ENCODE results near the gene MRPS6. TPM values are rescaled to one million over a fixed set of nuclear protein-coding genes. Genes with fewer than 3 reads are reported as not detected.

MRPS6 gene
- total and polyA plus RNA-seq, 2 of the 4 experiments (the other 2 are of a cell fraction): 7.5 to 35.1 TPM

GRCh38 chr21:34077888-34078287, 4.5 kb downstream of the MRPS6 start:
- no peak for ATAC-seq (ENCODE audit: low read depth)
- H3K9me1 ChIP-seq (ENCODE audit: insufficient read depth, low read length): no peaks in the 10 kb centered on the region
- no peak overlapping the region for H4K8ac ChIP-seq (ENCODE audit: low read depth in 2 of 2, low read length in 2 of 2)
- H3K14ac ChIP-seq (replicated peaks; ENCODE audit: low read depth, low read length): no peak overlapping the region
- no peak overlapping the region for H3K18ac ChIP-seq (ENCODE audit: low read depth, low read length)
- peaks cover 7% of the 10 kb centered on the region for H3K4me1 ChIP-seq (ENCODE audit: control insufficient read depth, insufficient read depth, low read length)
- no peak overlapping the region for H4K91ac ChIP-seq (ENCODE audit: insufficient read depth, low read depth, low read length)
- dilution Hi-C loops (cut with HindIII; ENCODE audit: low sequenced_read_pairs, unreplicated experiment): no loop called here
- no peak overlapping the region for H2AK9ac ChIP-seq (replicated peaks; ENCODE audit: low read depth, low read length, poor library complexity)
- no peak overlapping the region for H2AFZ ChIP-seq (replicated peaks; ENCODE audit: low read length, poor library complexity)
- no peak overlapping the region for H2BK15ac ChIP-seq (ENCODE audit: low read depth, low read length)
- no CpG with 5 or more reads among the region's 1 CpG for WGBS, 2 experiments (ENCODE audit: extremely low coverage in 2 of 2, insufficient read length in 1 of 2)
- H2BK20ac ChIP-seq (ENCODE audit: low read depth, low read length): no peak overlapping the region
- H2BK120ac ChIP-seq (ENCODE audit: low read depth, low read length): no peak overlapping the region
- H3K9me3 ChIP-seq (ENCODE audit: control insufficient read depth, insufficient read depth, low read length): no peaks in the 10 kb centered on the region
- ChIA-PET CTCF (interaction anchor here (0.7 kb wide), 1 partner anchor 154 kb away, joined by 3 read pairs; no protein-coding TSS in a partner anchor), POLR2A (ENCODE audit: unreplicated experiment) (no interaction called here)
- peaks cover 3% of the 10 kb centered on the region; the same call in 1 of the 2 replicates for H3K36me3 ChIP-seq (ENCODE audit: control insufficient read depth, insufficient read depth, low read length)
- peaks cover 41 to 66% of the 10 kb centered on the region in 2 experiments for H3K79me1 ChIP-seq (ENCODE audit: low read depth in 1 of 2, low read length in 2 of 2)
- H3K23ac ChIP-seq (ENCODE audit: low read depth, low read length): no peak overlapping the region
- no peaks in the 10 kb centered on the region for H3K27me3 ChIP-seq (ENCODE audit: control insufficient read depth, insufficient read depth, low read length)
- DNase-seq: no peak
- BruUV-seq (replicated peaks): no TSS peak
- H2BK5ac ChIP-seq (ENCODE audit: low read depth, low read length, poor library complexity, severe bottlenecking): no peak overlapping the region
- no peak overlapping the region for H4K5ac ChIP-seq (ENCODE audit: low read depth, low read length)
- H3K4me2 ChIP-seq (ENCODE audit: low read depth, low read length): no peak overlapping the region
- TF ChIP-seq BHLHE40 (IDR thresholded peaks at IDR 0.05; ENCODE audit: low read depth, low read length) (no peak), ELK1 (IDR thresholded peaks at IDR 0.05; ENCODE audit: borderline replicate concordance, low read depth, low read length) (no peak), SMC3 (IDR thresholded peaks at IDR 0.05; ENCODE audit: low read depth, low read length) (no peak), CEBPB (IDR thresholded peaks at IDR 0.05; ENCODE audit: low read depth, low read length) (no peak)
- no peak overlapping the region for H3K56ac ChIP-seq (ENCODE audit: extremely low read depth, insufficient read depth, low read length)
- no peak overlapping the region for H2AK5ac ChIP-seq (ENCODE audit: low read depth, low read length)
- no peak overlapping the region for H3K4me3 ChIP-seq (ENCODE audit: insufficient read depth, low read depth, low read length)
- H4K20me1 ChIP-seq (ENCODE audit: insufficient read depth, low read length): peaks cover 29% of the 10 kb centered on the region; the same call in 1 of the 2 replicates
- in situ Hi-C loops (cut with MboI; ENCODE audit: low sequenced_read_pairs): no loop called here
- H3K4ac ChIP-seq (ENCODE audit: low read depth, low read length): no peak overlapping the region
- intact Hi-C loops (cut with micrococcal nuclease): loop anchor here (2.0 kb wide), 1 partner anchor 19 kb away; no protein-coding TSS in a partner anchor
- no peak overlapping the region for H3K9ac ChIP-seq (ENCODE audit: low read depth, low read length)
- no peak overlapping the region for H3K27ac ChIP-seq (ENCODE audit: insufficient read depth, low read length)
